H9 (cell line): ENCODE measurements around the gene TRIM9. TPM values are rescaled to one million over a fixed set of nuclear protein-coding genes. Genes with fewer than 3 reads are reported as not detected.

Source experiments
- DNase-seq: peaks from one replicate; pipeline ENCODE4 v3.0.0-alpha.2; 2017
- H2AFZ ChIP-seq: one replicate; pipeline ENCODE4 v1.6.1; 2013; ENCODE audit warnings: mild to moderate bottlenecking, low read length, control low read depth, moderate library complexity
- H2AK5ac ChIP-seq: 2 replicates; pipeline ENCODE4 v1.6.1; 2013; ENCODE audit warnings: low read length, control low read depth, mixed read lengths; ENCODE audit not compliant: insufficient read length
- H2BK120ac ChIP-seq: one replicate; pipeline ENCODE4 v1.6.1; 2013; ENCODE audit warnings: low read depth, mild to moderate bottlenecking, low read length, control low read depth, inconsistent platforms; ENCODE audit not compliant: poor library complexity, severe bottlenecking
- H2BK12ac ChIP-seq: 2 replicates; pipeline ENCODE4 v1.6.1; 2013; ENCODE audit warnings: low read length, control low read depth, mixed read lengths, low read depth; ENCODE audit not compliant: insufficient read length
- H2BK15ac ChIP-seq: 2 replicates; pipeline ENCODE4 v1.6.1; 2013; ENCODE audit warnings: low read depth, low read length, control low read depth
- H2BK20ac ChIP-seq: one replicate; pipeline ENCODE4 v1.6.1; 2013; ENCODE audit warnings: low read depth, mild to moderate bottlenecking, low read length, control low read depth, inconsistent platforms; ENCODE audit not compliant: poor library complexity, severe bottlenecking
- H2BK5ac ChIP-seq: 2 replicates; pipeline ENCODE4 v1.6.1; 2013; ENCODE audit warnings: low read length, control low read depth, mixed read lengths; ENCODE audit not compliant: insufficient read length
- H3K14ac ChIP-seq: 2 replicates; pipeline ENCODE4 v1.6.1; 2013; ENCODE audit warnings: low read length, control low read depth; ENCODE audit not compliant: insufficient read depth
- H3K18ac ChIP-seq: 2 replicates; pipeline ENCODE4 v1.6.1; 2013; ENCODE audit warnings: low read depth, mild to moderate bottlenecking, mixed read lengths, low read length, control low read depth; ENCODE audit not compliant: insufficient read length
- H3K23ac ChIP-seq: 2 replicates; pipeline ENCODE4 v1.6.1; 2013; ENCODE audit warnings: low read length, control low read depth, mixed read lengths, low read depth; ENCODE audit not compliant: insufficient read length
- H3K23me2 ChIP-seq: 2 replicates; pipeline ENCODE4 v1.6.1; 2013; ENCODE audit warnings: low read depth, mild to moderate bottlenecking, mixed read lengths, low read length, control low read depth; ENCODE audit not compliant: insufficient read length, poor library complexity, severe bottlenecking
- H3K27ac ChIP-seq: 2 replicates; pipeline ENCODE4 v1.5.1; 2013; ENCODE audit warnings: low read length, control low read depth, mixed read lengths, low read depth; ENCODE audit not compliant: insufficient read length
- H3K27me3 ChIP-seq: 2 replicates; pipeline ENCODE4 v1.6.1; 2013; ENCODE audit warnings: low read length, control low read depth, inconsistent platforms; ENCODE audit not compliant: insufficient read depth
- H3K4ac ChIP-seq: 2 replicates; pipeline ENCODE4 v1.6.1; 2013; ENCODE audit warnings: low read depth, mild to moderate bottlenecking, control low read depth, inconsistent platforms, low read length, moderate library complexity
- H3K4me1 ChIP-seq: 2 replicates; pipeline ENCODE4 v1.6.1; 2013; ENCODE audit warnings: low read length, control low read depth, inconsistent platforms; ENCODE audit not compliant: insufficient read depth
- H3K4me2 ChIP-seq: 2 replicates; pipeline ENCODE4 v1.6.1; 2013; ENCODE audit warnings: low read length, control low read depth, mixed read lengths; ENCODE audit not compliant: insufficient read length, insufficient read depth
- H3K56ac ChIP-seq: 2 replicates; pipeline ENCODE4 v1.6.1; 2013; ENCODE audit warnings: low read depth, mild to moderate bottlenecking, mixed read lengths, low read length, control low read depth; ENCODE audit not compliant: insufficient read length
- H3K79me1 ChIP-seq: 2 replicates; pipeline ENCODE4 v1.6.1; 2013; ENCODE audit warnings: low read depth, mild to moderate bottlenecking, moderate library complexity, low read length, control low read depth, inconsistent platforms; ENCODE audit not compliant: insufficient read depth, poor library complexity, severe bottlenecking
- H3K79me2 ChIP-seq: 2 replicates; pipeline ENCODE4 v1.6.1; 2013; ENCODE audit warnings: low read length, control low read depth, inconsistent platforms; ENCODE audit not compliant: insufficient read depth
- H3K9ac ChIP-seq: 2 replicates; pipeline ENCODE4 v1.6.1; 2013; ENCODE audit warnings: low read length, control low read depth, mixed read lengths; ENCODE audit not compliant: insufficient read length; ENCODE audit errors: extremely low read depth
- H3K9me3 ChIP-seq: one replicate; pipeline ENCODE4 v1.6.1; 2013; ENCODE audit warnings: low read depth, low read length, inconsistent platforms; ENCODE audit not compliant: control insufficient read depth
- H3T11ph ChIP-seq: one replicate; pipeline ENCODE4 v1.6.1; 2013; ENCODE audit warnings: mild to moderate bottlenecking, low read length, control low read depth, inconsistent platforms
- H4K20me1 ChIP-seq: one replicate; pipeline ENCODE4 v1.6.1; 2013; ENCODE audit not compliant: control insufficient read depth, insufficient read length, insufficient read depth
- H4K5ac ChIP-seq: 2 replicates; pipeline ENCODE4 v1.6.1; 2013; ENCODE audit warnings: low read depth, mild to moderate bottlenecking, mixed read lengths, low read length, control low read depth; ENCODE audit not compliant: insufficient read length
- H4K8ac ChIP-seq: replicated peaks from 2 replicates; pipeline ENCODE4 v1.6.1; 2013; ENCODE audit warnings: low read length, control low read depth, mixed read lengths, low read depth; ENCODE audit not compliant: insufficient read length
- H4K91ac ChIP-seq: 2 replicates; pipeline ENCODE4 v1.6.1; 2013; ENCODE audit warnings: low read depth, mild to moderate bottlenecking, moderate library complexity, mixed read lengths, low read length, control low read depth; ENCODE audit not compliant: insufficient read length
- H3K27ac Mint-ChIP-seq, 3 experiments: 2 replicates in 2 of 3; 3 replicates in 1 of 3; pipeline ENCODE4 v1.8.0; 2020 to 2021; ENCODE audit warnings: mixed read lengths in 3 of 3, mild to moderate bottlenecking in 1 of 3, moderate library complexity in 1 of 3
- H3K27me3 Mint-ChIP-seq: 2 replicates; pipeline ENCODE4 v1.8.0; 2021; ENCODE audit warnings: low read depth, mild to moderate bottlenecking, moderate library complexity, mixed read lengths
- H3K36me3 Mint-ChIP-seq, 3 experiments: 2 replicates in 2 of 3; 3 replicates in 1 of 3; pipeline ENCODE4 v1.8.0; 2020 to 2021; ENCODE audit warnings: low read depth in 3 of 3, mixed read lengths in 3 of 3; ENCODE audit not compliant: insufficient read depth in 1 of 3
- H3K4me1 Mint-ChIP-seq, 2 experiments: 2 replicates each; pipeline ENCODE4 v1.8.0; 2020; ENCODE audit warnings: mixed read lengths in 2 of 2
- H3K4me3 Mint-ChIP-seq, 2 experiments: 2 replicates in 1 of 2; 3 replicates in 1 of 2; pipeline ENCODE4 v1.8.0; 2020 to 2021; ENCODE audit warnings: mild to moderate bottlenecking in 2 of 2, mixed read lengths in 2 of 2, moderate library complexity in 1 of 2
- H3K9me3 Mint-ChIP-seq, 2 experiments: 2 replicates in 1 of 2; 3 replicates in 1 of 2; pipeline ENCODE4 v1.8.0; 2020; ENCODE audit warnings: mild to moderate bottlenecking in 2 of 2, mixed read lengths in 2 of 2, moderate library complexity in 1 of 2
- WGBS: extraction: QIAGEN DNeasy Blood & Tissue Kit; methylation state at CpG from one replicate; pipeline ENCODE4 v1.1.7; 2013; ENCODE audit warnings: missing lambda C conversion rate, low lambda C conversion rate, mixed read lengths; ENCODE audit not compliant: insufficient read length; ENCODE audit errors: extremely low coverage; 5-methylcytosine and 5-hydroxymethylcytosine counted together
- total RNA-seq: library from RNA; stranded (reverse); gene quantifications from 2 replicates; pipeline ENCODE4 v1.2.1, GENCODE V29; 2021
- TF ChIP-seq, protein P1 (sequence below): fragments of 200-600 bp; sonication (generic); conservative IDR thresholded peaks from 3 replicates; pipeline ENCODE4 v1.8.0; 2021; ENCODE audit warnings: antibody characterized with exemption, mild to moderate bottlenecking

The TRIM9 gene
- total RNA-seq, 1 experiment from 2014 or later = 0.98 TPM

DNA sequence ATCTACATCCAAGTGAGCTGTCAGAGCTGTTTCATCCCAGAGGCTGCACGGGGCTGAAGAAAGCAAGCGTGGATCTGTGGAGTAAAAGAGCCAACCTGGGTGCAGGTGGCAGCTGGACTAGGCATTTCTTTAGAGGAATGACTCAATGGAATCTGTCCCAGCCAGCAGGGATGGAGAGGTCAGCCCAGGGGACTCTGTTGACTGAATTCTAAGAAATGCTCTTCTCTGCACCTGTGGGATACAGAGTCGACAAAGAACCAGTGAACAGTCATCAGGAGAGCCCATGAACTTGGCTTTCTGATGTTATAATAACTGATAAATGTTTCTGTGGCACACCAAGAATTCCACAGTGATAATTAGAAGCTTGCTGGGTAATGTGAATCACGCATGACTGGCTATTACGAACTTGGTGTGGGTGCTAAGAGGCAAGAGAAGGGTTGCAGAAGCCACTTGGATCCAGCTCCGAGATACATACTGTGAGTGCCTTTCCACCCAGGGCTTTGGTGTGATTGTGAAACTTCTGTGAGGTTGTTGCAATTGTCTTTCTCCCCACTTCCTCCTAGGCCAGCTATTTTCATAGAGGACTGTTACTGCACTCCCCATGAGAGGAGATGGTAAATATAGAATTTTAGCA, 166.8 kb downstream of the TRIM9 start:
- no peak overlapping the region for H3K56ac ChIP-seq
- no peak overlapping the region for H2AFZ ChIP-seq

More for the DNA sequence above, 166.8 kb downstream of the TRIM9 start:
- no peak overlapping the region for H4K5ac ChIP-seq
- H2BK120ac ChIP-seq = no peak overlapping the region
- H3K9me3 Mint-ChIP-seq = no peaks in the 10 kb centered on the region
- H3K4me1 Mint-ChIP-seq = peaks cover 6 to 7% of the 10 kb centered on the region in 2 experiments; a peak in 3 of 4 replicates
- H4K20me1 ChIP-seq = no peaks in the 10 kb centered on the region
- no peak overlapping the region for H2BK20ac ChIP-seq
- H3K79me2 ChIP-seq = no peaks in the 10 kb centered on the region
- no peak overlapping the region for H3K4ac ChIP-seq
- no peak overlapping the region for H4K8ac ChIP-seq
- H3K4me2 ChIP-seq = no peak overlapping the region
- H3K4me3 Mint-ChIP-seq = no peak overlapping the region
- H3K18ac ChIP-seq = no peak overlapping the region
- no peaks in the 10 kb centered on the region for H3K27me3 ChIP-seq
- H3K9ac ChIP-seq = no peak overlapping the region
- H3K27ac ChIP-seq = no peak overlapping the region
- no peaks in the 10 kb centered on the region for H3K79me1 ChIP-seq
- H3K23ac ChIP-seq = no peak overlapping the region
- TF ChIP-seq, protein P1, sequence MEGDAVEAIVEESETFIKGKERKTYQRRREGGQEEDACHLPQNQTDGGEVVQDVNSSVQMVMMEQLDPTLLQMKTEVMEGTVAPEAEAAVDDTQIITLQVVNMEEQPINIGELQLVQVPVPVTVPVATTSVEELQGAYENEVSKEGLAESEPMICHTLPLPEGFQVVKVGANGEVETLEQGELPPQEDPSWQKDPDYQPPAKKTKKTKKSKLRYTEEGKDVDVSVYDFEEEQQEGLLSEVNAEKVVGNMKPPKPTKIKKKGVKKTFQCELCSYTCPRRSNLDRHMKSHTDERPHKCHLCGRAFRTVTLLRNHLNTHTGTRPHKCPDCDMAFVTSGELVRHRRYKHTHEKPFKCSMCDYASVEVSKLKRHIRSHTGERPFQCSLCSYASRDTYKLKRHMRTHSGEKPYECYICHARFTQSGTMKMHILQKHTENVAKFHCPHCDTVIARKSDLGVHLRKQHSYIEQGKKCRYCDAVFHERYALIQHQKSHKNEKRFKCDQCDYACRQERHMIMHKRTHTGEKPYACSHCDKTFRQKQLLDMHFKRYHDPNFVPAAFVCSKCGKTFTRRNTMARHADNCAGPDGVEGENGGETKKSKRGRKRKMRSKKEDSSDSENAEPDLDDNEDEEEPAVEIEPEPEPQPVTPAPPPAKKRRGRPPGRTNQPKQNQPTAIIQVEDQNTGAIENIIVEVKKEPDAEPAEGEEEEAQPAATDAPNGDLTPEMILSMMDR = no peak
- no peak overlapping the region for H3T11ph ChIP-seq
- no peak overlapping the region for H2BK5ac ChIP-seq
- no peak overlapping the region for H3K14ac ChIP-seq
- H2BK15ac ChIP-seq = no peak overlapping the region
- DNase-seq = no peak
- no CpG with 5 or more reads among the region's 6 CpGs for WGBS
- no peaks in the 10 kb centered on the region for H3K27me3 Mint-ChIP-seq
- no peak overlapping the region for H4K91ac ChIP-seq
- H3K23me2 ChIP-seq = no peaks in the 10 kb centered on the region
- H2AK5ac ChIP-seq = no peak overlapping the region
- no peaks in the 10 kb centered on the region for H3K9me3 ChIP-seq
- peaks cover 5 to 33% (median 6%) of the 10 kb centered on the region in 3 experiments; a peak in 4 of 7 replicates for H3K36me3 Mint-ChIP-seq
- H2BK12ac ChIP-seq = no peak overlapping the region
- no peaks in the 10 kb centered on the region for H3K4me1 ChIP-seq
- H3K27ac Mint-ChIP-seq = peak overlapping the region in 1 of 3 experiments; percentile 75; a peak in 2 of 7 replicates
